ENCODE results near the gene ZNF423.
A peak's percentile ranks its signal among the peaks of the same experiment; 100 is the strongest.

ZNF423 gene

GRCh38 chr16:49559242-49559641 lies 296.7 kb downstream of the ZNF423 start:
- H4K20me1 ChIP-seq (ENCODE audit: insufficient read depth, low read length), result no peaks in the 10 kb centered on the region
- no peaks in the 10 kb centered on the region for H3K27me3 ChIP-seq (replicated peaks; ENCODE audit: insufficient read depth, low read length)
- no peak for DNase-seq

GRCh38 chr16:49558451-49558850 lies 297.5 kb downstream of the ZNF423 start:
- Histone ChIP-seq H3K27me3 (replicated peaks; ENCODE audit: insufficient read depth, low read length) (no peaks in the 10 kb centered on the region), H3K9me3 (replicated peaks; ENCODE audit: insufficient read depth, low read length) (no peaks in the 10 kb centered on the region), H3F3A (ENCODE audit: insufficient read depth, low read length) (no peaks in the 10 kb centered on the region), H3K4me1 (ENCODE audit: low read length) (no peaks in the 10 kb centered on the region), H3K9ac (ENCODE audit: low read length) (no peak overlapping the region), H3K4me2 (ENCODE audit: low read depth, low read length) (no peak overlapping the region), H3K4me3 (ENCODE audit: low read length) (no peak overlapping the region), H2AFZ (ENCODE audit: low read length) (no peak overlapping the region), H3K27ac (ENCODE audit: low read length) (no peak overlapping the region), H3K9me2 (replicated peaks; ENCODE audit: insufficient read depth, low read length) (no peaks in the 10 kb centered on the region), H3K36me3 (replicated peaks; ENCODE audit: insufficient read depth, low read length) (no peaks in the 10 kb centered on the region), H4K20me1 (ENCODE audit: insufficient read depth, low read length) (no peaks in the 10 kb centered on the region), H3K79me2 (ENCODE audit: low read length) (no peaks in the 10 kb centered on the region)
- no peak for DNase-seq
- no peak for TF ChIP-seq EZH2phosphoT487 (IDR thresholded peaks at IDR 0.05; ENCODE audit: low read length)
- no peak for TF ChIP-seq CTCF (IDR thresholded peaks at IDR 0.05; ENCODE audit: low read length)
- TF ChIP-seq EZH2 (optimal IDR thresholded peaks at IDR 0.05; ENCODE audit: low read depth, low read length), result no peak

More at GRCh38 chr16:49559242-49559641, 296.7 kb downstream of the ZNF423 start:
- no peak overlapping the region for H2AFZ ChIP-seq (ENCODE audit: low read length)
- H3K27ac ChIP-seq (ENCODE audit: low read length), result no peak overlapping the region
- H3K4me1 ChIP-seq (ENCODE audit: low read length), result no peaks in the 10 kb centered on the region
- H3K9ac ChIP-seq (ENCODE audit: low read length), result no peak overlapping the region
- H3K36me3 ChIP-seq (replicated peaks; ENCODE audit: insufficient read depth, low read length), result no peaks in the 10 kb centered on the region
- no peaks in the 10 kb centered on the region for H3K9me2 ChIP-seq (replicated peaks; ENCODE audit: insufficient read depth, low read length)
- H3K9me3 ChIP-seq (replicated peaks; ENCODE audit: insufficient read depth, low read length), result no peaks in the 10 kb centered on the region
- H3F3A ChIP-seq (ENCODE audit: insufficient read depth, low read length), result no peaks in the 10 kb centered on the region
- H3K4me3 ChIP-seq (ENCODE audit: low read length), result no peak overlapping the region
- H3K4me2 ChIP-seq (ENCODE audit: low read depth, low read length), result no peak overlapping the region
- H3K79me2 ChIP-seq (ENCODE audit: low read length), result no peaks in the 10 kb centered on the region
- TF ChIP-seq EZH2 (optimal IDR thresholded peaks at IDR 0.05; ENCODE audit: low read depth, low read length) (no peak), CTCF (IDR thresholded peaks at IDR 0.05; ENCODE audit: low read length) (no peak), EZH2phosphoT487 (IDR thresholded peaks at IDR 0.05; ENCODE audit: low read length) (no peak)

GRCh38 chr16:49556606-49557446 lies 299.1 kb downstream of the ZNF423 start:
- no peak overlapping the region for H3K4me3 ChIP-seq (ENCODE audit: low read length)
- no peaks in the 10 kb centered on the region for H3K36me3 ChIP-seq (replicated peaks; ENCODE audit: insufficient read depth, low read length)
- H2AFZ ChIP-seq (ENCODE audit: low read length), result no peak overlapping the region
- H3F3A ChIP-seq (ENCODE audit: insufficient read depth, low read length), result no peaks in the 10 kb centered on the region
- H3K27me3 ChIP-seq (replicated peaks; ENCODE audit: insufficient read depth, low read length), result no peaks in the 10 kb centered on the region
- H4K20me1 ChIP-seq (ENCODE audit: insufficient read depth, low read length), result no peaks in the 10 kb centered on the region
- peak; percentile 31 for DNase-seq
- H3K79me2 ChIP-seq (ENCODE audit: low read length), result no peaks in the 10 kb centered on the region
- H3K9ac ChIP-seq (ENCODE audit: low read length), result no peak overlapping the region
- no peaks in the 10 kb centered on the region for H3K4me1 ChIP-seq (ENCODE audit: low read length)
- no peaks in the 10 kb centered on the region for H3K9me3 ChIP-seq (replicated peaks; ENCODE audit: insufficient read depth, low read length)
- peak; percentile 42; the same call in 1 of the 2 replicates for TF ChIP-seq CTCF (IDR thresholded peaks at IDR 0.05; ENCODE audit: low read length)
- TF ChIP-seq EZH2phosphoT487 (IDR thresholded peaks at IDR 0.05; ENCODE audit: low read length), result no peak
- no peak overlapping the region for H3K27ac ChIP-seq (ENCODE audit: low read length)
- no peak overlapping the region for H3K4me2 ChIP-seq (ENCODE audit: low read depth, low read length)
- H3K9me2 ChIP-seq (replicated peaks; ENCODE audit: insufficient read depth, low read length), result no peaks in the 10 kb centered on the region

All from MM.1S (cell line).